Activated CD4-positive, alpha-beta memory T cell treated with anti-CD3 and anti-CD28 coated beads for 36 hours (primary cell): ENCODE data around the gene DCAF4. TPM values are rescaled to one million over a fixed set of nuclear protein-coding genes. Genes with fewer than 3 reads are reported as not detected.

Experiments used
- CTCF ChIA-PET: fragments of 350-600 bp; sonication (Branson Sonifier 250); formaldehyde crosslinking; loops from one replicate; lab custom pipeline; 2021; ENCODE audit warnings: antibody characterized with exemption, inconsistent platforms; lab: Charles Lee
- POLR2A ChIA-PET: fragments of 350-600 bp; sonication (Branson Sonifier 250); formaldehyde crosslinking; loops from one replicate; lab custom pipeline; 2021; ENCODE audit warnings: antibody characterized with exemption; lab: Charles Lee
- DNase-seq: peaks from one replicate; pipeline ENCODE4 v3.0.0-alpha.2; 2020
- H3K27ac Mint-ChIP-seq: one replicate; pipeline ENCODE4 v1.8.0; 2021; ENCODE audit warnings: mixed read lengths
- H3K27me3 Mint-ChIP-seq: one replicate; pipeline ENCODE4 v1.8.0; 2021; ENCODE audit warnings: mixed read lengths
- H3K36me3 Mint-ChIP-seq: one replicate; pipeline ENCODE4 v1.8.0; 2021; ENCODE audit warnings: mixed read lengths
- H3K4me1 Mint-ChIP-seq: one replicate; pipeline ENCODE4 v1.8.0; 2021; ENCODE audit warnings: low read depth, mixed read lengths
- H3K4me3 Mint-ChIP-seq: one replicate; pipeline ENCODE4 v1.8.0; 2021; ENCODE audit warnings: mild to moderate bottlenecking, mixed read lengths
- H3K9me3 Mint-ChIP-seq: one replicate; pipeline ENCODE4 v1.8.0; 2021; ENCODE audit warnings: mixed read lengths
- intact Hi-C: fragments of 100-400 bp; cut with micrococcal nuclease; formaldehyde crosslinking; loops from one replicate; pipeline ENCODE4 v1.15.1; 2023
- total RNA-seq, 2 experiments: library from RNA; stranded (reverse); gene quantifications; one replicate each; pipeline ENCODE4 v1.2.3, GENCODE V29; 2021

Gene DCAF4
- total RNA-seq, 2 experiments from 2014 or later = 13.4 to 13.6 TPM

DNA sequence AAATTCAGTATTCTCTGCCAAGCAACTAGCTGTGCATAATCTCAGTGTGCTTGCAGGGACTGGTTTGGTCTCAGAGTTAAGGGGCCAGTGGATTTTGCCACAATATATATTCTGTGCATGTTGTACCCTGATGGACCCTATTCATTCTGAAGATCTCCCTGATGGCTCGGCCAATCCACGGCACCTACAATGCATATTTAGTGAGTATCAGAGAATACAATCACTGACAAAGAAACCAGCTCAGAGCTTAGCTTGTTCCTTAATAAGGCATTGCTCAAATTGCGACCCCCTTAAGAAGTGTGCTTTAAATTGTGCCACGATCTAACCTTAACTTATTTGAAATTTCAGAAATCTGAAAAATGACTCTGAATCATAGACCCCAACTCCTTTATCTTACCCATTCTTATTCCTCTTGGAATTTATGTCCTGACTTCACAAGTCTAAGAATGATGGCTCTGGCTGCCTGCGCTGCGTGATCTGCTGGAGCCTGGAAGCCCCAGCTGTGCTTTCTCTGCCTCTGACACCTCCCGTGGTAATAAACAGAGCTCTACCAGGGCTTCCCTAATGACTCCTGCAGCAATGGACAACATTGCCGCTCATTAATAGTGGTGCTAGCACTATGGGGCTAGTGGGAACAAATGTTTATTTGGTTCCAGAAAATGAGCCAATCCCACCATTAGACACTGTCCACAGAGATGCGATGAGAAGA, 9.0 kb upstream of the DCAF4 start:
- no peaks in the 10 kb centered on the region for H3K36me3 Mint-ChIP-seq
- H3K27me3 Mint-ChIP-seq = peaks cover 4% of the 10 kb centered on the region
- no peak overlapping the region for H3K27ac Mint-ChIP-seq
- H3K9me3 Mint-ChIP-seq = no peaks in the 10 kb centered on the region
- intact Hi-C loops = no loop called here
- ChIA-PET POLR2A (no interaction called here), CTCF (interaction anchor here (1.5 to 2.0 kb wide), 2 partner anchors 31 to 403 kb away, joined by 6 to 7 read pairs; no protein-coding TSS in a partner anchor)
- no peak overlapping the region for H3K4me3 Mint-ChIP-seq
- no peak for DNase-seq
- H3K4me1 Mint-ChIP-seq = no peaks in the 10 kb centered on the region

- Mint-ChIP-seq H3K27ac (no peak overlapping the region), H3K36me3 (no peaks in the 10 kb centered on the region), H3K9me3 (no peaks in the 10 kb centered on the region), H3K4me3 (no peak overlapping the region), H3K27me3 (peaks cover 4% of the 10 kb centered on the region), H3K4me1 (no peaks in the 10 kb centered on the region)
- no peak for DNase-seq
- intact Hi-C loops = no loop called here
- POLR2A ChIA-PET = no interaction called here
- CTCF ChIA-PET = no interaction called here
Observed at GRCh38 chr14:72920008-72920407, 6.3 kb upstream of the DCAF4 start.

GRCh38 chr14:72921396-72921795, 4.9 kb upstream of the DCAF4 start:
- CTCF ChIA-PET = interaction anchor here (0.5 to 2.1 kb wide), 4 partner anchors 17 to 67 kb away, joined by 3 to 5 read pairs (median 4); partner anchors contain the start of gene DPF3
- Mint-ChIP-seq H3K36me3 (no peaks in the 10 kb centered on the region), H3K4me1 (peaks cover 5% of the 10 kb centered on the region), H3K9me3 (no peaks in the 10 kb centered on the region), H3K27me3 (peaks cover 4% of the 10 kb centered on the region), H3K27ac (no peak overlapping the region), H3K4me3 (no peak overlapping the region)
- no peak for DNase-seq
- POLR2A ChIA-PET = no interaction called here
- intact Hi-C loops = no loop called here

DNA sequence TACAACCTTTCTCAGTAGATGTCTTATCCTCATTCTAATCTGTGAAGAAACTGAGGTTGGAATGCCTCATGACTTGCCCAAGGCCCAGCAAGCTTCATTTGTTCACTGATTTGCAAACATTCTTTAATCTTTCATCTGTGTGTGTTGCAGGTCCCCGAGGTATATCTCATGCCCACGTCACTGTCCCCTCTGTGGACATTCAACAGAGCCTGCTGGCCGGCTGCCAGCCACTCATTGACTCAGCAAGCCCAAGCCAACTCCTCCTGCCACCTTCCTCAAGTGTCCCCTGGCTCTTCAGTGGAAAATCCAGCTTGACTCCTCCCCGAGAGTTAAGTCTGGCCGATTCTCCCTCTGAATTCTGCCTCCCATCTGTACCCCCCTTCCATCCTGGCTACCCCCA, 1.9 kb upstream of the DCAF4 start:
- Mint-ChIP-seq H3K27ac (no peak overlapping the region), H3K36me3 (no peaks in the 10 kb centered on the region), H3K9me3 (no peaks in the 10 kb centered on the region), H3K27me3 (peaks cover 4% of the 10 kb centered on the region), H3K4me3 (no peak overlapping the region), H3K4me1 (peaks cover 8% of the 10 kb centered on the region)
- intact Hi-C loops = no loop called here
- no peak for DNase-seq
- CTCF ChIA-PET = no interaction called here
- POLR2A ChIA-PET = no interaction called here

DNA sequence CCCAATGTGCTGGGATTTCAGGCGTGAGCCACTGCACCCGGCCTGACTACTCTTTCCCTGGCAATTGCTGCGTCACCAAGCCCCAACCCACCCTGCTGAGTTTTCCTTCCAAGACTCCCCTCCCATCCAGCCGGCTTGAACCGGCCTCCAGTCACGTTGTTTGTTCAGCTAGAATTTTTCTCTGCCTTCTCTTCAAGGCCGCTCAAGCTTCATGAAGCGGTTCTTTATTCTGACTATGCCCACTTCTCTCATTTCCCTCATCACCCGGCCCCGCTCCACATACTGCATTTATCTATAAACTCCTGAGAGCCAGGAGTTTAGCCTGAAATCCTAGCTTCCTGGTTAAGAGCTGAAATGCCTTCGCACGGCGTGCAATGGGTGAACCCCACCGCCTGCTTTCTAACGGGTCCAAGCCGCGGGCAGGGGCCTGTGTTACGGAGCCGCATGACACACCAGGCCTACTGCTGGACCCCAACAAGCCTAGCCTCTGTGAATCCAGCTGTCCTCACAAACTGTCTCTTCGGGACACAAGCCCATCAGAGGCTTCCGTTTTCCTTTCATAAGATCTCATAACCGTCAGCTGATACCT, 999 bp upstream of the DCAF4 start:
- ChIA-PET CTCF (interaction anchor here (1.8 to 3.2 kb wide), 2 partner anchors 21 to 23 kb away, joined by 8 to 15 read pairs; no protein-coding TSS in a partner anchor), POLR2A (no interaction called here)
- peaks cover 8% of the 10 kb centered on the region for H3K4me1 Mint-ChIP-seq
- DNase-seq = no peak
- H3K36me3 Mint-ChIP-seq = peaks cover 2% of the 10 kb centered on the region
- intact Hi-C loops = no loop called here
- H3K27me3 Mint-ChIP-seq = peaks cover 4% of the 10 kb centered on the region
- H3K27ac Mint-ChIP-seq = no peak overlapping the region
- H3K4me3 Mint-ChIP-seq = peak overlapping the region; percentile 91
- H3K9me3 Mint-ChIP-seq = no peaks in the 10 kb centered on the region

DNA sequence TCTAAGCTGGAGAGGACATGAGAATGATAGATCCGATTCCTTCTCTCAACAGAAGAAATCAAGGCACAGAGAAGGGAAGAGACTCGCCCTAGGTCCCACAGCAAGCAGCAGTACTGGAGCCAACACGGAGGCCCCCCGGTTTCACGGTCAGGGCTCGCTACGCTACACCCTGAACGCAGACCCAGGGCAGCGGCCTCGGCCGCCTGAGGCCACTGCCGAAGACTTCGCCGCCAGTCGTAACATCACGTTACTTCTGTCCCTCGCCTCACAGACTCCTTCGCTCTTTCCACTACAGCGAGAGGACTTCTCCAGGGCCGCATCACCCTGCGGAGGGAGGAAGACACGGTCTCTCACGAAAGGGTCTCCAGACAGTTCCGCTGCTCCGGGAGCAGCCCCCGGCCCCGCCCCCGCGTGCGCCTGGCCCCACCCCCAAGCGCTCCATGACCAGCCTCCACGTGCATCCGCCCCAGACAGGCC, 411 bp upstream of the DCAF4 start:
- ChIA-PET POLR2A (interaction anchor here (0.8 to 1.1 kb wide), 2 partner anchors 101 to 300 kb away, joined by 3 to 4 read pairs; partner anchors contain the start of gene ZFYVE1), CTCF (interaction anchor here (1.8 to 3.2 kb wide), 2 partner anchors 21 to 23 kb away, joined by 8 to 15 read pairs; no protein-coding TSS in a partner anchor)
- no peak for DNase-seq
- peaks cover 2% of the 10 kb centered on the region for H3K36me3 Mint-ChIP-seq
- H3K4me3 Mint-ChIP-seq = peak overlapping the region; percentile 91
- peaks cover 2% of the 10 kb centered on the region for H3K27me3 Mint-ChIP-seq
- intact Hi-C loops = loop anchor here (1.0 to 2.0 kb wide), 2 partner anchors 101 to 132 kb away; partner anchors contain the start of genes RBM25 and ZFYVE1
- H3K27ac Mint-ChIP-seq = no peak overlapping the region
- no peaks in the 10 kb centered on the region for H3K9me3 Mint-ChIP-seq
- H3K4me1 Mint-ChIP-seq = peaks cover 12% of the 10 kb centered on the region

DNA sequence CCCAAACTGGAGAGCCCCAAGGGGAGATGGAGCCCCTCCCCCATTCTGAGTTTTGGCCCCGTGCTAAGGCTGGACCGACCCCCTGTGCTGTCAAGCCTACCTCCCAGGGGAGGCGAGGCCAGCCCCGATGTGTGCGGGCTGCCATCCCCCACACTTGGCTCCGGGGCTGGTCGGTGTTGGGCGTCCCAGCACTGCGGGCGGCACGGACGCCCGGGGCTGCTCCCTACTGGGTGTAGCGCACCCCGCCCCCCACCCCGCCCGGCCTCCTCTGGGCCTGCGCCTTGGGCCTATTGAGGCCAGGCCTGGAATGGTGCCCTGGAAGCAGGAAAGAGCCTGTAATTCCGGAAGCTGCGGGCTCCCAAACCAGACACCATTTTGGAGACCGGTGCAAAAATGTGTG, 2.6 kb downstream of the DCAF4 start:
- Mint-ChIP-seq H3K4me3 (no peak overlapping the region), H3K27ac (no peak overlapping the region), H3K27me3 (peaks cover 2% of the 10 kb centered on the region), H3K9me3 (no peaks in the 10 kb centered on the region), H3K36me3 (peaks cover 2% of the 10 kb centered on the region), H3K4me1 (peaks cover 23% of the 10 kb centered on the region)
- CTCF ChIA-PET = interaction anchor here (1.9 kb wide), 1 partner anchor 20 kb away, joined by 5 read pairs; no protein-coding TSS in a partner anchor
- no peak for DNase-seq
- intact Hi-C loops = no loop called here
- POLR2A ChIA-PET = no interaction called here

DNA sequence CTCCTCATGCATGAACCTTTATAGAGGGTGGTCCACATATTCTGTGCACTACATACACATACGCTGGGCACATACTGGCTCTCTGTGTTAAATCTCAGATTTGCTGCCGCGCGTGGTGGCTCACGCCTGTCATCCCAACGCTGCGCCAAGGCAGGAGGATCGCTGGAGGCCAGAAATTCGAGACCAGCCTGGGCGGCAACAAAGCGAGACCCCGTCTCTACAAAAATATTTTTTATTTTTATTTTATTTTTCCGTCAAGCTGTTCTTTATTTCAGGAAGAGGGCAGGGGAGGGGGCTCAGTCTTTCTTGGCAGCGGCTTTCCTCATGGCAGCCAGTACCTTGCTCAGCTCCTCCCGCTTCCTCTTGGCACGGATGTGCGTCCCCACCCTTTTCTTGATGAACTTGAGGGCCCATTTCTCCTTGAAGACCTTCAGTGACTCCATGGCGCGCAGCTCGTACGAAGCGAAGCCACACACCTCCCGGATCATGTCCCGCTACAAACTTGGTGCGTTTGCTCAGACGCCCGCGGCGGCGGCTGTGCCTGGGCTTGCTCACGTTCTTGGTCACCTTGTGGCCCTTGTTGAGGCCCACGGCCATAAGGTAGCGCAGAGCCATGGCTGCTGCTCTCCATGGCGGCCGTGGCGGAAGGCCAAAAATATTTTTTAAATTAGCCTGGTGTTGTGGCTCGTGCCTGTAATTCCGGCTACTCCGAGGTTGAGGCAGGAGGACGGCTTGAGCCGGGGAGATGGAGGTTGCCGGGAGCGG, 3.2 kb downstream of the DCAF4 start:
- Mint-ChIP-seq H3K4me3 (no peak overlapping the region), H3K27ac (no peak overlapping the region), H3K4me1 (peaks cover 23% of the 10 kb centered on the region), H3K36me3 (peaks cover 2% of the 10 kb centered on the region), H3K27me3 (peaks cover 2% of the 10 kb centered on the region), H3K9me3 (no peaks in the 10 kb centered on the region)
- CTCF ChIA-PET = interaction anchor here (1.9 kb wide), 1 partner anchor 19 kb away, joined by 5 read pairs; no protein-coding TSS in a partner anchor
- POLR2A ChIA-PET = no interaction called here
- DNase-seq = no peak
- intact Hi-C loops = no loop called here

- ChIA-PET POLR2A (interaction anchor here (0.6 kb wide), 1 partner anchor 94 kb away, joined by 3 read pairs; the partner anchor contains the start of gene ZFYVE1), CTCF (no interaction called here)
- Mint-ChIP-seq H3K9me3 (no peaks in the 10 kb centered on the region), H3K4me1 (peaks cover 27% of the 10 kb centered on the region), H3K27me3 (no peaks in the 10 kb centered on the region), H3K36me3 (peaks cover 10% of the 10 kb centered on the region), H3K4me3 (no peak overlapping the region), H3K27ac (no peak overlapping the region)
- DNase-seq = no peak
- intact Hi-C loops = no loop called here
Observed at GRCh38 chr14:72932893-72933292, 6.6 kb downstream of the DCAF4 start.

GRCh38 chr14:72939630-72940029, 13.4 kb downstream of the DCAF4 start:
- Mint-ChIP-seq H3K27ac (no peak overlapping the region), H3K36me3 (peaks cover 34% of the 10 kb centered on the region), H3K27me3 (no peaks in the 10 kb centered on the region), H3K9me3 (no peaks in the 10 kb centered on the region), H3K4me1 (peaks cover 12% of the 10 kb centered on the region), H3K4me3 (no peak overlapping the region)
- ChIA-PET CTCF (interaction anchor here (2.4 kb wide), 1 partner anchor 9 kb away, joined by 20 read pairs; no protein-coding TSS in a partner anchor), POLR2A (no interaction called here)
- no peak for DNase-seq
- intact Hi-C loops = no loop called here

DNA sequence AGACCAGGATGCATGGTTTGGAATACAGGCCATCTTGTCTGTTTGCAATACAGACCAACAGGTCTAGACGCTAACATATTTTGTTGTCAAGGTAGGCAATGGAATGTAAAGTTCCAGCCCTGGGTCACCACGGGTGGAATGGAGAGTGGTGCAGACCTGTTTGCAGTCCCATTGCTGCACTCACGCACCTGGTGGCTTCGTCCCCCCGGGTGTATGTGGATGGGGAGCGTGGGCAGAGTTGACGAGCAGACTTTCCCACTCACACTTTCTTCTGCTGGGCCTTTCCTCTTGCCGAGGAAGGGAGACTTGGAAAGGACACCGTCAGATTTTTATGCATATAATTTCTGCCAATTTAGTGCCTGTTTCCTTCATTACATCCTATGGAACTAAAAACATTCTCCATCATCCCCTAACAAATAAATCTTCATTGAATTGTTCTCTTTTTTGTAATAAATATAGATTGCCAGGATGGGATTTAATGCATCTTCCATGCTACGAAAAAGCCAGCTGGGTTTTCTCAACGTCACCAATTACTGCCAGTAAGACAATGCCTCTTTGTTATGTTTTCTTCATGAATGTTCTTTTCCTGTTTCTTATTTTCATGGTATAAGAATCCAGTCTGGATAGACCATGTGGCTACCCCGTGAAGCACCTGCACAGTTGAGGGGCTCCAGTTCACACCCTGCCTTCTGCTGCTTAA, 15.2 kb downstream of the DCAF4 start:
- H3K27ac Mint-ChIP-seq = no peak overlapping the region
- DNase-seq = no peak
- ChIA-PET POLR2A (no interaction called here), CTCF (interaction anchor here (1.0 kb wide), 1 partner anchor 37 kb away, joined by 3 read pairs; no protein-coding TSS in a partner anchor)
- no peaks in the 10 kb centered on the region for H3K27me3 Mint-ChIP-seq
- intact Hi-C loops = no loop called here
- H3K36me3 Mint-ChIP-seq = peaks cover 34% of the 10 kb centered on the region
- peaks cover 11% of the 10 kb centered on the region for H3K4me1 Mint-ChIP-seq
- no peak overlapping the region for H3K4me3 Mint-ChIP-seq
- H3K9me3 Mint-ChIP-seq = no peaks in the 10 kb centered on the region
